ENCODE measurements around the gene TMEM198.

TMEM198 gene

DNA sequence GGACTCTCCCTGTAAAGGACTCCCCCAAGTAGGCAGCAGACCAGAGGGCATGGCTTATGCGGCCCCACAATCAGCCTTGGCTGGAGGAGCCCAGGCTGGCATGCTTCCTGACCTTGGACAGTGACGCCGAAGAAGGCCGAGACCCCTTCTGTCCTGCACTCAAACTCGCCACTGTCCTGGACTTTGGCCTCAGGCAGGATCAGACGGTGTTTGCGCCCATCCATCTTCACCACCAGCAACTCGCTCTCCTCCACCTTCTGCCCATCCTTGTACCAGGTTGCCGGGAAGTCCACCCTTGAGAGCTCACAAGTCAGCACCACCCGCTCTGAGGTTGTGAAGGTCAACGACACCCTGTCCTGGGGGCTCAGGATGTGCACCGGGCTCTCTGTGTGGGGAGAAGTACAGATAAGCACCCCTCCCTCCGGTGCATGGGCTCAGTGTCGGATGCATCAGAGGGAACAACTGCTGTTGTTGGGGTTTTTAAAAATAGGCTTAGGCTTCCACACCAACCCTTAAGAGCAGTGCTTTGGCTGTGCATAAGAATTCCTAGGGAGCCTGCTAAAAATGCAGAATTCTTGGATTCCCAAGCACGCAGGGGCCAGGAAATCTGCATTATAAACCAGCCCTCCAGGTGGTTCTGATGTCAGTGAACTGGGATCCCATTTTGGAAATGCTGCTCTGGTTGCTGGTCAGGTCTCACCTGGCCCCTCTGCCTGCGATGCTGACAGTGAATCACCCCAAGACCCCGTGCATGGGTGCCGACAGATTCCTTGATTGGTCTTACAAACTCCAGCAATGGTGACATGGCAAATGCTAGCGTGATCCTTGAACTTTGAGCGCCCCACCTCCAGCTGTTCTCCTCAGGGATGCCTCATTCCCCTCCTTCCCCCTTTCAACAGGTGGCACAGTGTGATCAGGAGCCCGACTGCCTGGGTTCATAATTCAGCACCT is 21.6 kb downstream of the TMEM198 start:
- H3K27me3 ChIP-seq (ENCODE audit: insufficient read depth, low read length, poor library complexity, severe bottlenecking) = no peaks in the 10 kb centered on the region
- no peaks in the 10 kb centered on the region for H3K9me2 ChIP-seq (replicated peaks; ENCODE audit: low read depth, low read length)
- no peak overlapping the region for H3K4me3 ChIP-seq (ENCODE audit: low read length, poor library complexity, severe bottlenecking)

DNA sequence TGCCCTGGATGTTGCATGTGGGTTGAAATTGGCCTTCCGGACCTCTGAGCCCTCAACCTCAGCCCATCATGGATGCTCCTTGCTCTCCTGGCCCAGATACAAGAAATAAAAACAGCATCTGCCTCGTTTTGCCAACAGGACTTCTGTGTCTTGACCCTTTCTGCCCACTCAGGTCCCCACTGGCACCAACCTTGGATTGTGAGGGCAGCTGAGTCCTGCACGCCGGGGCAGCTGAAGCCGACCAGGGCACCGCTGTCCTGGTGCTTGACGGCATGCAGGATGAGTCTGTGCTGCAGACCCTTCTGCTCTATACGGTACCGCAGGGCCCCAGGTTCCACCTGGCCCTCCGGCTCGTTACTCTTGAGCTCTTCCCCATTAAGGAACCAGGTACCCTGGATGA is 22.8 kb downstream of the TMEM198 start:
- H3K4me1 ChIP-seq (ENCODE audit: insufficient read depth, low read length, poor library complexity, severe bottlenecking) = peaks cover 12% of the 10 kb centered on the region
- peaks cover 5% of the 10 kb centered on the region; the same call in 1 of the 2 replicates for H3K79me2 ChIP-seq (ENCODE audit: insufficient read depth, low read length)
- no peak overlapping the region for H3K9ac ChIP-seq (ENCODE audit: low read depth, low read length, poor library complexity, severe bottlenecking)
- H3F3A ChIP-seq (ENCODE audit: low read depth) = no peaks in the 10 kb centered on the region
- H3K4me2 ChIP-seq (ENCODE audit: low read depth, low read length, poor library complexity, severe bottlenecking) = no peak overlapping the region
- no peaks in the 10 kb centered on the region for H3K9me2 ChIP-seq (replicated peaks; ENCODE audit: low read depth, low read length)
- no peaks in the 10 kb centered on the region for H3K36me3 ChIP-seq (ENCODE audit: insufficient read depth, low read length)
- H3K27me3 ChIP-seq (ENCODE audit: insufficient read depth, low read length, poor library complexity, severe bottlenecking) = no peaks in the 10 kb centered on the region
- H3K9me3 ChIP-seq (ENCODE audit: insufficient read depth, low read depth, low read length) = no peaks in the 10 kb centered on the region
- no peak overlapping the region for H3K4me3 ChIP-seq (ENCODE audit: low read length, poor library complexity, severe bottlenecking)
- no peak overlapping the region for H2AFZ ChIP-seq (ENCODE audit: low read length)
- no peak for TF ChIP-seq EZH2phosphoT487 (IDR thresholded peaks at IDR 0.05; ENCODE audit: borderline replicate concordance)
- TF ChIP-seq, protein P1, sequence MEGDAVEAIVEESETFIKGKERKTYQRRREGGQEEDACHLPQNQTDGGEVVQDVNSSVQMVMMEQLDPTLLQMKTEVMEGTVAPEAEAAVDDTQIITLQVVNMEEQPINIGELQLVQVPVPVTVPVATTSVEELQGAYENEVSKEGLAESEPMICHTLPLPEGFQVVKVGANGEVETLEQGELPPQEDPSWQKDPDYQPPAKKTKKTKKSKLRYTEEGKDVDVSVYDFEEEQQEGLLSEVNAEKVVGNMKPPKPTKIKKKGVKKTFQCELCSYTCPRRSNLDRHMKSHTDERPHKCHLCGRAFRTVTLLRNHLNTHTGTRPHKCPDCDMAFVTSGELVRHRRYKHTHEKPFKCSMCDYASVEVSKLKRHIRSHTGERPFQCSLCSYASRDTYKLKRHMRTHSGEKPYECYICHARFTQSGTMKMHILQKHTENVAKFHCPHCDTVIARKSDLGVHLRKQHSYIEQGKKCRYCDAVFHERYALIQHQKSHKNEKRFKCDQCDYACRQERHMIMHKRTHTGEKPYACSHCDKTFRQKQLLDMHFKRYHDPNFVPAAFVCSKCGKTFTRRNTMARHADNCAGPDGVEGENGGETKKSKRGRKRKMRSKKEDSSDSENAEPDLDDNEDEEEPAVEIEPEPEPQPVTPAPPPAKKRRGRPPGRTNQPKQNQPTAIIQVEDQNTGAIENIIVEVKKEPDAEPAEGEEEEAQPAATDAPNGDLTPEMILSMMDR (conservative IDR thresholded peaks at IDR 0.05; ENCODE audit: low read length) = no peak
- peaks cover 9% of the 10 kb centered on the region for H4K20me1 ChIP-seq (ENCODE audit: insufficient read depth, low read length, poor library complexity, severe bottlenecking)

More for the DNA sequence above, 21.6 kb downstream of the TMEM198 start:
- Histone ChIP-seq H4K20me1 (ENCODE audit: insufficient read depth, low read length, poor library complexity, severe bottlenecking) (peaks cover 9% of the 10 kb centered on the region), H3K9ac (ENCODE audit: low read depth, low read length, poor library complexity, severe bottlenecking) (no peak overlapping the region), H3F3A (ENCODE audit: low read depth) (no peaks in the 10 kb centered on the region), H3K4me1 (ENCODE audit: insufficient read depth, low read length, poor library complexity, severe bottlenecking) (peaks cover 9% of the 10 kb centered on the region), H2AFZ (ENCODE audit: low read length) (no peak overlapping the region), H3K36me3 (ENCODE audit: insufficient read depth, low read length) (no peaks in the 10 kb centered on the region), H3K79me2 (ENCODE audit: insufficient read depth, low read length) (peaks cover 5% of the 10 kb centered on the region; the same call in 1 of the 2 replicates), H3K4me2 (ENCODE audit: low read depth, low read length, poor library complexity, severe bottlenecking) (no peak overlapping the region), H3K9me3 (ENCODE audit: insufficient read depth, low read depth, low read length) (no peaks in the 10 kb centered on the region)
- TF ChIP-seq, protein P1 (conservative IDR thresholded peaks at IDR 0.05; ENCODE audit: low read length) = no peak
- TF ChIP-seq EZH2phosphoT487 (IDR thresholded peaks at IDR 0.05; ENCODE audit: borderline replicate concordance) = no peak

DNA sequence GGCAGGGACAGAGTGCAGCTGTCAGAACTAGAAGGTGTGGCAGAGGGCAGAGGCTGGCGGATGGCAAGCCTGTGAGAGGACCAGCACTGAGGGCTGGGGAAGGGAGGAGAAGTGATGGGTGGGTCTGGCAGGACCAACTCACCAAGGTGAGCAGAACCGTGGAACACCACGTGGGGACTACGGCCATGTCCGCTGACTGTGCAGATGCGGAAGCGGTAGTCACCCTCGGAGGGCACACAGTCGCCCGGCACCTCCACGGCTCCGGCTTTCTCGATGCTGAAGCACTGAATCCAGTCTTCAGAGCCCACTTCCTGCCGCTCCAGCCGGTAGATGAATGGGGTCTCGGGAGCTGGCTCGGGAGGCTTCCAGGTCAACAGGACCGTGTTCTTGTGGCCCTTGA is 23.3 kb downstream of the TMEM198 start:
- Histone ChIP-seq H3F3A (ENCODE audit: low read depth) (no peaks in the 10 kb centered on the region), H3K9ac (ENCODE audit: low read depth, low read length, poor library complexity, severe bottlenecking) (no peak overlapping the region), H3K4me2 (ENCODE audit: low read depth, low read length, poor library complexity, severe bottlenecking) (no peak overlapping the region), H3K4me3 (ENCODE audit: low read length, poor library complexity, severe bottlenecking) (no peak overlapping the region), H4K20me1 (ENCODE audit: insufficient read depth, low read length, poor library complexity, severe bottlenecking) (peaks cover 9% of the 10 kb centered on the region), H3K79me2 (ENCODE audit: insufficient read depth, low read length) (peaks cover 5% of the 10 kb centered on the region; the same call in 1 of the 2 replicates), H3K36me3 (ENCODE audit: insufficient read depth, low read length) (no peaks in the 10 kb centered on the region), H3K27me3 (ENCODE audit: insufficient read depth, low read length, poor library complexity, severe bottlenecking) (no peaks in the 10 kb centered on the region), H3K9me3 (ENCODE audit: insufficient read depth, low read depth, low read length) (no peaks in the 10 kb centered on the region), H3K4me1 (ENCODE audit: insufficient read depth, low read length, poor library complexity, severe bottlenecking) (peaks cover 16% of the 10 kb centered on the region), H2AFZ (ENCODE audit: low read length) (no peak overlapping the region), H3K9me2 (replicated peaks; ENCODE audit: low read depth, low read length) (no peaks in the 10 kb centered on the region)
- TF ChIP-seq, protein P1 (conservative IDR thresholded peaks at IDR 0.05; ENCODE audit: low read length) = no peak
- no peak for TF ChIP-seq EZH2phosphoT487 (IDR thresholded peaks at IDR 0.05; ENCODE audit: borderline replicate concordance)

Measured in Loucy (cell line).